HS-27A (cell line): ENCODE results near the gene DOK3.

Source experiments
- DNase-seq: peaks from one replicate; pipeline ENCODE4 v3.0.0-alpha.2; 2012; ENCODE audit warnings: low read depth, missing footprints

The DOK3 gene

GRCh38 chr5:177482359-177482795 lies 27.2 kb downstream of the DOK3 start:
- no peak for DNase-seq

- no peak for DNase-seq
Observed at GRCh38 chr5:177479774-177480173, 29.9 kb downstream of the DOK3 start.

GRCh38 chr5:177478711-177479646 lies 30.6 kb downstream of the DOK3 start:
- no peak for DNase-seq

GRCh38 chr5:177477701-177478477 lies 31.7 kb downstream of the DOK3 start:
- no peak for DNase-seq

- DNase-seq: no peak
Observed at GRCh38 chr5:177476531-177477233, 32.9 kb downstream of the DOK3 start.

DNA sequence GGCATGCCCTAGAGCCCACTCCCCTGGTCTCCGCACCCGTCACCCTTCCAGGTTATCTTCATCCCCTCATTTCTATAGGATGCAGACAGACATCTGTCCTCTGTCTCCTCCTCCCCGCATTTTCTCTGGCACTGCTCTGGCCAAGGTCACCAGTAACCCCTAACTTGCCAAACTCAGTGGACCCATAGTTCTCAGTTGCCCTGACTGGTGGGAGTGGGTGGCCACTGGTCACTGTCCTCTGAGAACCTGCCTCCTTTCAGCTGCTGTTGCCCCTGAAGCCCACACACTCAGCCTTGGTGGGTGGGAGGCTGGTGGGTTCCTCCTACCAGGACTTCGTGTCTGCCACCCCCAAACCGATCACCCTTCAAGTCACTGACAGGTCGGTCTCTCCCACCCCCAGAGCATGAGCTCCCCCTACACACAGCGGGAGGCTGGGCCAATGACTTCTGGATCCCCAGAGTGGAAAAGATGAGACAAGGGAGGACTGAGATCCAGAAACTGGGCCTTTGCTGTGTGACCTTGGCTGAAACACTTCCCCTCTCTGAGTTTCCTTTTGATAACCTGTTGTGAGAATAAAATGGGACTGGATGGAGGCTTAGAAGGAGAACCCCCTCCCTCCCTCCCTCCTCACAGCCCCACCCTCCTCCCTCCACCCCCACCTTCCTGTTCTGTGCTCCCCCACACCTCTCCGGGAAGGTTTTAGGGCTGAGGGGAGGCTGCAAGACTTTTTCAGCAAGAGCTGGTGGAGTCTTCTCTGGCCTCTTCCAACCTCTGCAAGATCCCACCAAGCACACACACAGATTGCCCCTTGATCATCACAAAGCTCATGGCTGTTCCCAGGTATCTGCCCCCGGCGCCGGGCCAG lies 33.8 kb downstream of the DOK3 start:
- no peak for DNase-seq

DNA sequence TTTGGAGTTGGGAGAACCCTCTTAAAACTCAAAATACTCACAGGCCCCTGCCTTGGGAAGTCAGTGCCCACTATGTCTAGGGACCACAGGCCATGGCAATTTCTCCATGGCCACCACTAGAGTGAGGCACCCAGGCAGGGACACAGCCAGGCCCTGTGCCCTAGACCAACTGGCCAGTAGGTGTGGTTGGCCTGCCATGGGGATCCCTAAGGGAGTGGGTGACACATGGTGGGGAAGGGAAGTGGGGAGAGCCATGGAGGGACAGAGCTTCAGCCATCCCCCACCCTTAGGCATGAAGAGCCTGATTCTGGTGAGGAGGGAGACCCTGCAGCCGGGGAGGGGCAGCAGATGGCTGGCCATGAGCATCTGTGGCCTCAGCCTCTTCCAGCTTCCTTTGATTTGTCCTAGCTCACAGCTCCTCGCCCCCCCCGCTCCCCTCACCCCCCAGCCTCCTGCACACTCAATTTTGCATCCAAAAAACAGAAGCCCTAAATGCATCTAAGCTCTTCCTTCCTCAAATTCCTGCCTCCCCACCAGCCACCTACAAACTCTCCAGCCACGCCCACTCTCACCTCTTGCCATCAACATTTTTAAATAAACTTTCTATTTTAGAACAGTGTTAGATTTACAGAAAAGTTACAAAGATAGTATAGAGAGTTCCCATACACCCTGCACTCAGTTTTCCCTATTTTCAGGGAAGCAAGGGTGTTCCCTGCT lies 34.6 kb downstream of the DOK3 start:
- DNase-seq: no peak

DNA sequence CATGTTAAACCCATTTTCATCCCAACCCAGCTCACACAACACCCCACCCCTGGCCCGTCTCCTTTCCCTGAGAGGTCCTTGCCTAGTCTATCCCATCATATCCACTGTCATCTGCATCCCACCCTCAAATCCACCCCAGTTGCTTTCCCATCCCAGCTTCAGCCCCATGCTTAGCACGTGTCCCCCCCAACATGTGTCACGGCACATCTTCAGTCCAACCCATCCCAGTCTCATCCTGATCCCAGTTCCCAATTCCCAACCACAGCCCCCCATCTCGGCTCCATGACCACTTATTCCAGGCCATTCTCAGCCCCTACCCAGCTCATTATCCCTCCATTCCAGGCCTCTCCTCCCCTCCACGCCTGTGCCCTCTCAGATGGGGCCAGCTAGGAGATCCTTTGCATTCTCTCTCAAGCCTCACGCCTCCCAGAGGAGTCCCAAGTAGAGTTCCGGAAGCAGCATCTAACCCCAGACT lies 35.6 kb downstream of the DOK3 start:
- DNase-seq: no peak

GRCh38 chr5:177473443-177474001 lies 36.1 kb downstream of the DOK3 start, which contains the start of gene DBN1:
Gene DBN1, minus strand, starts transcription at chr5:177473634. Its CDS starts 113 bp downstream, at chr5:177473521.
- no peak for DNase-seq

GRCh38 chr5:177472460-177473442 lies 36.9 kb downstream of the DOK3 start:
- DNase-seq: no peak

DNA sequence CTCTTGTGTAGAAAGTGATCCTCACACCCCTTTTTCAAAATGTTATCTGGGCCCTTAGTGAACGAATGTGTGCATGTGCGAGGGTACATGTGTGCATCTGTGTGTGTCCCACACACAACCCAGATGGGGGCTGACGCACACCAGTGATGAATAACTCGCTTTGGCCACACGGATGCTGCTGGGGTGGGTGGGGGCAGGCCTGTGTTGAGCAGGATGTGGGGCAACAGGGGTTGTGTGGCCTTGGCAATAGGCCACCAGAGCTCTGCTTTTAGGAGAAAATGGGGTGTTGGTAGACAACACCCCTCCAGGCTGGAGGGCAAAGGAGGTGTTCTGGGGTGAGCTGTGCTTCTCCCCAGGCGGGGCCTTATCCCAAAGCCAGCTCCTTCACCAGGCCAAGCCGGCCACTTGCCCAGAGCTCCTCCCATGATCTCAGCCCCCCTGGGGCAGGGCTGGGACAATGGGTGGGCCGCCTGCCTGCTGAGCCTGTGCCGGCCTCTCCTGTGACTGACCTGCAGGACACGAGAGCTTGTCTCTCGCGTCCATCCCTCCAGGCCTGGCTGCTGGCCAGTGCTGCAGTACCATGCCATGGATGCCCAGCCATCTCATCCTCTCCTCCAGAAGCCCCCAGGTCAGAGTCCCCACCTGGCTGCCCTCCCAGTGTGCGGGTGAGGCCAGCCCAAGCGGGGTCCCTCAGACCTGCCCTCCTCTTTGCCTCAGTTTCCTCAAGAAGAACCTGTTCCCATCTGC lies 37.8 kb downstream of the DOK3 start:
- no peak for DNase-seq

GRCh38 chr5:177470759-177471536 lies 38.7 kb downstream of the DOK3 start:
- DNase-seq: no peak

DNA sequence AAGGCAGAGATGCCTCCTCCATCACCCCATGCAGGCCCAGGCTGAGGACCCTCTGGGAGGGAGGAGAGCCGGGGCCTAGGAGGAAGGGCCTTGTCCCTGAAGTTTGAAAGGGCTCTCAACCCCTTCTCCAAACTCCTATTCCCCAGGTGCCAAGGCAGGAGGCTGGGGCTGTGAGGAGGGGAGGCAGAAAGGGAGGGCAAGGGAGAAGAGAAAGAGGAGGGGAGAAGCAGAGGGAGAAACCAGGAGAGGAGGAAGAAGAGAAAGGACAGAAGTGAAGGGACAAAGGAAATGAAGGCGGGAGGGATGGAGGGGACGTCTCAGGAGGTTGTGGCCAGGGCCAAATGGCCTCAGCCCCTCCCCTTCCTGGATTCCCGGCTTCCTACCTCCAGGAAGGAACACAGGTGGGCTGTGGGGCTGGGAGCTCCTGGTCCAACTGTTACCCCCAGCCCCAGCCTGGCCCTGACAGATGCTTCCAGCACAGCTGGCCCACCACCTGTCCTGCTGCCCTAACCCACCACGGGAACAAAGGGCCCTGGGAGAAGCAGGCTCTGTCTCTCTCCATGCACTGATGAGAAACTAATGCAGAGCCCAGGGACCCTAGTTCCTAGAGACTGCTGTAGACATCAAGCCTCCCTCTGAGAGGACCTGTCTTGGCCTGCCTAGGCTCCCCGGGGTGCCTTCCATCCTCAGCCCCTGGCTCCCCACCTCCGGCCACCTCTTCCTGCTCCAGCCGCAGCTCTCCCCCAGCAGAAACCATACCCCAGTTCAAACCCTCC lies 39.7 kb downstream of the DOK3 start:
- no peak for DNase-seq

DNA sequence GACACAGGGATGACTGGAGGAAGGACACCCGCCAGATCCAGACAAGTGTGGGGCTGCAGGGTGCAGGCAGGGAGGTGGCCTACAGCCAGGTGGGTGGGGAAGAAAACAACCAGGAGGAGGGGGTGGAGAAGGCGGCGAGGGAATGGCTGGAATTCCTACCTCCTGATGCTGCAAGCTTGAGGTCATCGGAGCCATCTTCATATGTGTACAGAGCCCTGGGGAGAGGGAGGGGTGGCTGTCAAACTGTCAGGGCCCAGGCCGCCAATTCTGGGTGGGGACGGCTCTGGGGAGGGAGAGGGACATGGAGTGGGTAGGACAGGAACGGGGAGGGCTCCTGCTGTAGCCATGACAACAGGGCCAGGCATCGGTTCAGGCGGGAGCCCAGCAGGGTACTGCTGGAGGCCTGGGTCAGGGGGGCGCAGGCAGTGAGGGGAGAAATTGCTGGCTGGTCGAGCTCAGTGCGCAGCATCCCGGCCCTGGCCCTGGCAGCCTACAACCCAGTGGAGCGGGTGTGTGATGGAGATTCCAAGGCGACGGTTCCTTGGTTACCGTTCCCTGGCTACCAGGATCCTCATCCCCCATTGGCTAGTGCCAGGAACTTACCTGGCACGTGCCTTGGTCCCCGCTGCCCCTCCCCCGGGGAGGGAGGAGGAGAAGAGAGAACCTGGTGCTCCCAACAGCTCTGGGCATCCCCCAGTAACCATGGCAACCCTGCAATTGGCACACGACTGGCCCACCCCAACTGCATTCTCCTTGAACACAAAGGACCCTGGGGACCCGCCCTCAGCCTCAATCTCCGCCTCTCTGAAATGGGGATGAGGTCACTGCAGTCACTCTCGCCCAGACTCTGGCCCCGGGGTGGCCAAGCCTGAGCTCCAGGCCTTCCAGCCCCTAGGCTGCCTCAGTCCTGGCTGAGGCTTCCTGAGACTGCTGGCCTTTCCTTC lies 40.7 kb downstream of the DOK3 start:
- DNase-seq: no peak

DNA sequence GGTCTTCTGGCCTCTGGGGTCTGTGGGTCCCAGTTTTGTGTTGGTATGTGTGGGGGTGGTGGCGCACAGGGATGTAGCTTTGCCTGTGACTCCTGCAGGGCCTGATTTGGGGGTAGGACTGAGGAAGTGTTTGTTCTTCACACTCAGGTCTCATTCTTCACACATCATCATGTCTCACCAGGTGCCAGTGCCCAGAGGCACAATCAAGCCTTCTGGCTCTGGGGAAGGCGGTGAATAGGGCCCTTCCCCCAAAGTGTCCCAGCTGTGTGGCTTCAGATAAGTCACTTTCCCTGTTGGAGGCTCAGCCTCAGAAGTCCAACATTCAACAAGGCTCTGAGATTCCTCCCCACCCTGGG lies 41.3 kb downstream of the DOK3 start:
- no peak for DNase-seq

- DNase-seq: no peak
Observed at GRCh38 chr5:177467436-177467835, 42.2 kb downstream of the DOK3 start.
